Calu3 (cell line): Measurements from ENCODE around the gene RETSAT. TPM values are rescaled to one million over a fixed set of nuclear protein-coding genes. Genes with fewer than 3 reads are reported as not detected.
"Not testable (repeated sequence)": the region's sequence is repeated elsewhere in the genome, so short reads cannot be mapped to it uniquely, and the experiment has no call there.

Experiments
- BruUV-seq: library from RNA; stranded (reverse); fragments of 400-500 nt; replicated peaks from 2 replicates; lab custom pipeline; 2021; lab: Mats Ljungman, UMichigan
- CTCF ChIA-PET: fragments of 300-600 bp; sonication (Branson Sonifier 250); formaldehyde crosslinking; loops from one replicate; lab custom pipeline; 2022; ENCODE audit warnings: antibody characterized with exemption; lab: Charles Lee
- DNase-seq: peaks from one replicate; pipeline ENCODE4 v3.0.0; 2022
- H3K27ac Mint-ChIP-seq: one replicate; pipeline ENCODE4 v1.8.0; 2022; ENCODE audit warnings: mixed read lengths; ENCODE audit not compliant: unreplicated experiment
- H3K27me3 Mint-ChIP-seq: one replicate; pipeline ENCODE4 v1.8.0; 2022; ENCODE audit warnings: mixed read lengths; ENCODE audit not compliant: unreplicated experiment
- H3K36me3 Mint-ChIP-seq: one replicate; pipeline ENCODE4 v1.8.0; 2022; ENCODE audit warnings: mild to moderate bottlenecking, moderate library complexity, mixed read lengths; ENCODE audit not compliant: insufficient read depth, unreplicated experiment
- H3K4me1 Mint-ChIP-seq: one replicate; pipeline ENCODE4 v1.8.0; 2022; ENCODE audit warnings: mild to moderate bottlenecking, low read depth, mixed read lengths; ENCODE audit not compliant: unreplicated experiment
- H3K4me3 Mint-ChIP-seq: one replicate; pipeline ENCODE4 v1.8.0; 2022; ENCODE audit warnings: mild to moderate bottlenecking, low read depth, moderate library complexity, mixed read lengths; ENCODE audit not compliant: unreplicated experiment
- H3K9me3 Mint-ChIP-seq: one replicate; pipeline ENCODE4 v1.8.0; 2022; ENCODE audit warnings: low read depth, mixed read lengths; ENCODE audit not compliant: unreplicated experiment
- intact Hi-C: fragments of 100-400 bp; cut with micrococcal nuclease; formaldehyde crosslinking; loops from one replicate; pipeline ENCODE4 v1.10.0; 2022; ENCODE audit not compliant: unreplicated experiment
- total RNA-seq: library from RNA; stranded (reverse); gene quantifications from 2 replicates; pipeline ENCODE4 v1.2.3, GENCODE V29; 2022
- TF ChIP-seq, protein P1 (sequence below): fragments of 200-600 bp; IDR thresholded peaks from one replicate; pipeline ENCODE4 v1.8.0; 2022; ENCODE audit warnings: antibody characterized with exemption; ENCODE audit not compliant: unreplicated experiment

Gene RETSAT
- total RNA-seq, 1 experiment from 2014 or later: 40.6 TPM

DNA sequence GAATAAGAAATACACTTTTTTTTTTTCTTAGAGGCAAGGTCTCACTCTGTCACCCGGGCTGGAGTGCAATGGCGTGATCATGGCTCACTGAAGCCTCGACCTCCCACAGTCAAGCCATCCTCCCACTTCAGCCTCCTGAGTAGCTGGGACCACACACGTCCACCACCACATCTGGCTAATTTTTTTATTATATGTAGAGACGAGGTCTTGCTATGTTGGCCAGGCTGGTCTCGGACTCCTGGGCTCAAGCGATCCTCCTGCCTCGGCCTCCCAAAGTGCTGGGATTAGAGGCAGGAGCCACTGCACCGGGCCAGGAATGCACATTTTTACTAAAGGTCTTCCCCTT lies 28.9 kb downstream of the RETSAT start:
- H3K36me3 Mint-ChIP-seq: peaks cover 84% of the 10 kb centered on the region
- peaks cover 16% of the 10 kb centered on the region for H3K4me1 Mint-ChIP-seq
- H3K4me3 Mint-ChIP-seq: peak overlapping the region; percentile 89
- no peaks in the 10 kb centered on the region for H3K9me3 Mint-ChIP-seq
- DNase-seq: no peak
- intact Hi-C loops: no loop called here
- CTCF ChIA-PET: interaction anchor here (0.8 to 1.0 kb wide), 2 partner anchors 26 to 59 kb away, joined by 3 to 5 read pairs; no protein-coding TSS in a partner anchor
- no peaks in the 10 kb centered on the region for H3K27me3 Mint-ChIP-seq
- no TSS peak for BruUV-seq
- H3K27ac Mint-ChIP-seq: peak overlapping the region; percentile 63
- TF ChIP-seq, protein P1, sequence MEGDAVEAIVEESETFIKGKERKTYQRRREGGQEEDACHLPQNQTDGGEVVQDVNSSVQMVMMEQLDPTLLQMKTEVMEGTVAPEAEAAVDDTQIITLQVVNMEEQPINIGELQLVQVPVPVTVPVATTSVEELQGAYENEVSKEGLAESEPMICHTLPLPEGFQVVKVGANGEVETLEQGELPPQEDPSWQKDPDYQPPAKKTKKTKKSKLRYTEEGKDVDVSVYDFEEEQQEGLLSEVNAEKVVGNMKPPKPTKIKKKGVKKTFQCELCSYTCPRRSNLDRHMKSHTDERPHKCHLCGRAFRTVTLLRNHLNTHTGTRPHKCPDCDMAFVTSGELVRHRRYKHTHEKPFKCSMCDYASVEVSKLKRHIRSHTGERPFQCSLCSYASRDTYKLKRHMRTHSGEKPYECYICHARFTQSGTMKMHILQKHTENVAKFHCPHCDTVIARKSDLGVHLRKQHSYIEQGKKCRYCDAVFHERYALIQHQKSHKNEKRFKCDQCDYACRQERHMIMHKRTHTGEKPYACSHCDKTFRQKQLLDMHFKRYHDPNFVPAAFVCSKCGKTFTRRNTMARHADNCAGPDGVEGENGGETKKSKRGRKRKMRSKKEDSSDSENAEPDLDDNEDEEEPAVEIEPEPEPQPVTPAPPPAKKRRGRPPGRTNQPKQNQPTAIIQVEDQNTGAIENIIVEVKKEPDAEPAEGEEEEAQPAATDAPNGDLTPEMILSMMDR: no peak

DNA sequence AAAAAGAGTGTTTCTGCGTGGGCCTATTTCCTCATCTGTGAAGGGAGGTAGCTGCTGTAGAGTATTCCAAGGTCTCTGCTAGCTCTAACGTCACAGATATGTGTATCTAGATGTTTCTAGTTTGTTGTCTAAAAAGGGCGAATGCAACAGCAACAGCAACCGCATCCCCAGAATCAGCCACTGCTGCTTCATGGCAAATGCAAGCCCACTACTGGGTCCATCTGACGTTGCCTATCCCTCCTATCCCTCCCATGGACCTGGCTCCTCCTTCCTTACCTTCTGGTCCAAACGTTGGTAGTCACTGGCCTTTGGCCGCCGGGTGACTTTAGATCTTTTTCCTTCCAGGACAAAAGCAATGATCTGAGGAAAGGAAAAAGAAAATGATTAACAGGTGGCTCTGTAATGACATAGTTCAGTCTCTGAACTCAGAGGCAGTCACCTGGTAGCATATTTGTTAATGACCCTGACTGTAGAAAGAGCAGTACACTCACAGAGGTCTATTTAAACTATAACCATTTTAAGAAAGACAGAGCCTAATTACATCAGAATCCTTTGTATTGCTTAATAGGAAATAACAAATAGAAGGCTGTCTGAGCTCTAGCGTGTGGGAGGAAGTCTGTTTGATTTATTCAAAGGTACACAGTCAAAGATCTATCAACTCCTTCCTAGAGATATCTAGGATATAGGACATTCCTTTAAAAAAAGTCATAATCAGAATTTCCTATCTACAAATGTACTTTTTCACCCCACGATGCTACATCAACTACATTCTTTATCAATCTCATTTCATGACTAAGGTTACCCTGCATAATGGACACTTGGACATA lies 29.5 kb downstream of the RETSAT start:
- H3K27ac Mint-ChIP-seq: peak overlapping the region; percentile 63
- peak; percentile 38 for DNase-seq
- intact Hi-C loops: no loop called here

DNA sequence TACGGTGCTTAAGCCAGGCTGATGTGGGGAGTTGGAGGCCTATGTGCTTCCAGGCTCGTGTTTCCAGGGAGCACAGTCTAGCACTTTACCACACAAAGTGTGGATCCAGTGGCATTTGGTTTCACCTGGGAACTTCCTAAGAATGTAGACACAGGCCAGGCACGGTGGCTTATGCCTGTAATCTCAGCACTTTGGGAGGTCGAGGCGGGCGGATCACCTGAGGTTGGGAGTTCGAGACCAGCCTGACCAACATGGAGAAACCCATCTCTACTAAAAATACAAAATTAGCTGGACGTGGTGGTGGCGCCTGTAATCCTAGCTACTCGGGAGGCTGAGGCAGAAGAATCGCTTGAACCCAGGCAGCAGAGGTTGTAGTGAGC lies 30.4 kb downstream of the RETSAT start:
- H3K4me3 Mint-ChIP-seq: peak overlapping the region; percentile 13
- H3K27me3 Mint-ChIP-seq, BruUV-seq, H3K27ac Mint-ChIP-seq, CTCF ChIA-PET, intact Hi-C loops, H3K9me3 Mint-ChIP-seq, DNase-seq: not testable (repeated sequence)
- H3K36me3 Mint-ChIP-seq: peaks cover 98% of the 10 kb centered on the region
- peaks cover 17% of the 10 kb centered on the region for H3K4me1 Mint-ChIP-seq

More for the DNA sequence above, 29.5 kb downstream of the RETSAT start:
- BruUV-seq: no TSS peak
- CTCF ChIA-PET: interaction anchor here (0.7 to 1.0 kb wide), 3 partner anchors 26 to 348 kb away, joined by 3 to 5 read pairs (median 3); no protein-coding TSS in a partner anchor
- no peaks in the 10 kb centered on the region for H3K9me3 Mint-ChIP-seq
- H3K36me3 Mint-ChIP-seq: peaks cover 89% of the 10 kb centered on the region
- TF ChIP-seq, protein P1: no peak
- peaks cover 17% of the 10 kb centered on the region for H3K4me1 Mint-ChIP-seq
- H3K4me3 Mint-ChIP-seq: peak overlapping the region; percentile 89
- no peaks in the 10 kb centered on the region for H3K27me3 Mint-ChIP-seq

DNA sequence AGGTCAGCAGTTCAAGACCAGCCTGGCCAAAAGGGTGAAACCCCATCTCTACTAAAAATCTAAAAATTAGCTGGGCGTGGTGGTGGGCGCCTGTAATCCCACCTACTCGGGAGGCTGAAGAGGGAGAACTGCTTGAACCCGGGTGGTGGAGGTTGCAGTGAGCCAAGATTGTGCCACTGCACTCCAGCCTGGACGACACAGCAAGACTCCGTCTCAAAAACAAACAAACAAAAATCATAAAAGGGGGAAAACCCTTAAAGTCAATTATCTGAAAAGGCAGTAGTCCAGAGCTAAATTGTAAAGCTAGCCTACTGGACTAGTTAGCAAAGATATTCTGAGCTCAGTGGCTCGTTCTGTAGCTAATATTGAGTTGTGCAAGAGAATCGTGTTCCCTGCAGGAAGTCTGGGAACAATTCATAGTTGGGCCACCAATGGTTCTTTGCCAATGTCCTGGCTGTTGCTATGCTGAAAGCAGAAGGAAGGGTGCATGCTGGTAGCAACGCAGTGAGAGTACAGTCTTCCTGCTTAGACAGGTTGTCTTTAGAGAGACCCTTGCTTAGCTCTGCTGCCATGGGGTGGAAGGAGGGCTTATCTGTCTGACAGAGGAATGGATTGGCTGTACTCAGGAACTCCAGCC lies 30.9 kb downstream of the RETSAT start:
- CTCF ChIA-PET: no interaction called here
- no peaks in the 10 kb centered on the region for H3K27me3 Mint-ChIP-seq
- DNase-seq: no peak
- intact Hi-C loops: no loop called here
- TF ChIP-seq, protein P1: no peak
- H3K4me3 Mint-ChIP-seq: peak overlapping the region; percentile 13
- no TSS peak for BruUV-seq
- no peaks in the 10 kb centered on the region for H3K9me3 Mint-ChIP-seq
- no peak overlapping the region for H3K27ac Mint-ChIP-seq
- peaks cover 97% of the 10 kb centered on the region for H3K36me3 Mint-ChIP-seq
- H3K4me1 Mint-ChIP-seq: peaks cover 17% of the 10 kb centered on the region
